HepG2 (cell line): Measurements from ENCODE around the gene CAPS2. TPM values are rescaled to one million over a fixed set of nuclear protein-coding genes. Genes with fewer than 3 reads are reported as not detected.
A peak's percentile ranks its signal among the peaks of the same experiment; 100 is the strongest.

ENCODE experiments used
- ATAC-seq: fragments of 200-7000 bp; cut with Tn5 transposase; 3 replicates; pipeline ENCODE4 v1.9.1; 2020; ENCODE audit warnings: mild to moderate bottlenecking, moderate library complexity
- BruUV-seq: library from RNA; stranded (reverse); fragments of 400-500 nt; replicated peaks from 2 replicates; lab custom pipeline; 2021; lab: Mats Ljungman, UMichigan
- CTCF ChIA-PET: fragments of 300-600 bp; formaldehyde crosslinking; extraction: SDS; loops from one replicate; lab custom pipeline; 2021; ENCODE audit warnings: low total read pairs, inconsistent platforms, low intra/inter-chr PET ratio; lab: Yijun Ruan, JAX
- POLR2A ChIA-PET: fragments of 350-600 bp; sonication (Branson Sonifier 250); formaldehyde crosslinking; loops from one replicate; lab custom pipeline; 2020; ENCODE audit warnings: antibody characterized with exemption, inconsistent platforms; lab: Yijun Ruan, JAX
- DNase-seq: peaks from one replicate; pipeline ENCODE4 v3.0.0-alpha.2; 2015; ENCODE audit warnings: low spot score
- FAIRE-seq: peaks from 3 replicates; lab custom pipeline; 2011; peaks lifted over from hg19 to GRCh38; lab: Jason Lieb, UNC
- H2AFZ ChIP-seq: one replicate; pipeline ENCODE4 v1.6.1; 2011; ENCODE audit warnings: low read length, inconsistent platforms
- H3K27ac ChIP-seq: fragments of 300-600 bp; 3 replicates; pipeline ENCODE4 v1.8.0; 2011; ENCODE audit warnings: mixed run types, mild to moderate bottlenecking, mixed read lengths, low read length, inconsistent platforms; ENCODE audit not compliant: insufficient read depth; ENCODE audit errors: extremely low read length
- H3K27me3 ChIP-seq, 2 experiments: fragments of 200-600 bp in 1 of 2; 2 replicates in 1 of 2; 3 replicates in 1 of 2; pipeline versions ENCODE4 v1.6.0 to v1.8.0; 2011; ENCODE audit warnings: low read length in 2 of 2, mild to moderate bottlenecking in 2 of 2, moderate library complexity in 2 of 2, inconsistent platforms in 1 of 2; ENCODE audit not compliant: insufficient read depth in 2 of 2, control insufficient read depth in 1 of 2
- H3K36me3 ChIP-seq, 2 experiments: fragments of 200-600 bp in 1 of 2; replicated peaks in 1 of 2; 2 replicates in 1 of 2; 3 replicates in 1 of 2; pipeline versions ENCODE4 v1.5.1 to v1.8.0; 2011; ENCODE audit warnings: low read length in 2 of 2, inconsistent platforms in 1 of 2; ENCODE audit not compliant: insufficient read depth in 2 of 2, control insufficient read depth in 1 of 2
- H3K4me1 ChIP-seq: 2 replicates; pipeline ENCODE4 v1.5.1; 2012; ENCODE audit warnings: low read length, inconsistent platforms; ENCODE audit not compliant: insufficient read depth
- H3K4me2 ChIP-seq: 2 replicates; pipeline ENCODE4 v1.6.0; 2011; ENCODE audit warnings: low read depth, low read length, inconsistent platforms
- H3K4me3 ChIP-seq, 3 experiments: fragments of 200-600 bp in 1 of 3; sonication (generic), shearing (Covaris generic) in 1 of 3; replicated peaks in 1 of 3; 2 replicates each; pipeline ENCODE4 v1.5.1; 2011 to 2016; ENCODE audit warnings: low read length in 3 of 3, inconsistent platforms in 2 of 3, low read depth in 2 of 3, mild to moderate bottlenecking in 2 of 3, control low read depth in 1 of 3, mixed read lengths in 1 of 3; ENCODE audit not compliant: insufficient read depth in 1 of 3
- H3K79me2 ChIP-seq: one replicate; pipeline ENCODE4 v1.6.1; 2011; ENCODE audit warnings: low read length, inconsistent platforms; ENCODE audit not compliant: insufficient read depth
- H3K9ac ChIP-seq: 2 replicates; pipeline ENCODE4 v1.6.0; 2011; ENCODE audit warnings: mild to moderate bottlenecking, low read depth, low read length, inconsistent platforms; ENCODE audit not compliant: insufficient read depth
- H3K9me3 ChIP-seq: 2 replicates; pipeline ENCODE4 v1.5.1; 2012; ENCODE audit warnings: mild to moderate bottlenecking, low read length
- H4K20me1 ChIP-seq: 2 replicates; pipeline ENCODE4 v1.6.0; 2011; ENCODE audit warnings: inconsistent platforms, mild to moderate bottlenecking, low read length, moderate library complexity; ENCODE audit not compliant: insufficient read depth
- AHDC1 ChIP-seq: sonication (generic); formaldehyde crosslinking; IDR thresholded peaks from 2 replicates; pipeline ENCODE4 v1.5.1; 2020; ENCODE audit warnings: mild to moderate bottlenecking, missing genetic modification reagents, borderline replicate concordance
- ERF ChIP-seq: IDR thresholded peaks from 2 replicates; pipeline ENCODE4 v1.6.1; 2018; ENCODE audit warnings: missing biosample characterization, missing genetic modification reagents
- MNT ChIP-seq: fragments of 450-650 bp; IDR thresholded peaks from 2 replicates; pipeline ENCODE4 v1.6.1; 2016
- ZFP36L1 ChIP-seq: sonication (generic); formaldehyde crosslinking; IDR thresholded peaks from 2 replicates; pipeline ENCODE4 v1.8.0; 2022; ENCODE audit warnings: mild to moderate bottlenecking, missing genetic modification reagents, moderate library complexity
- ZNF180 ChIP-seq: sonication (generic); formaldehyde crosslinking; IDR thresholded peaks from 2 replicates; pipeline ENCODE4 v1.4.0; 2020; ENCODE audit warnings: low read depth, missing genetic modification reagents, borderline replicate concordance
- WGBS: methylation state at CpG from one replicate; pipeline ENCODE4 v1.1.6; 2017; ENCODE audit warnings: low lambda C conversion rate; 5-methylcytosine and 5-hydroxymethylcytosine counted together
- in situ Hi-C: cut with HindIII; loops from 2 replicates; pipeline ENCODE4 v1.10.0; 2017; ENCODE audit warnings: low pct_unique_long_range_greater_than_20kb; ENCODE audit not compliant: extremely low pct_ligation_motif_present
- intact Hi-C: fragments of 100-400 bp; cut with micrococcal nuclease; formaldehyde crosslinking; loops from one replicate; pipeline ENCODE4 v1.10.0; 2022; ENCODE audit not compliant: unreplicated experiment
- polyA plus RNA-seq, 8 experiments: library from polyadenylated mRNA; depleted of rRNA in 3 of 8; stranded (reverse) in 7 of 8; unstranded in 1 of 8; fragments of >200 nt; fragmentation: Illumina TruSeq in 4 of 8; extraction: Trizol in 4 of 8; gene quantifications; 2 replicates each; pipeline versions ENCODE4 v1.2.1 to v1.2.3, GENCODE V29; 2011 to 2016; ENCODE audit warnings: low read depth in 4 of 8, missing spikeins in 1 of 8, mixed read lengths in 1 of 8; ENCODE audit not compliant: insufficient read depth in 1 of 8
- total RNA-seq, 5 experiments: library from RNA; depleted of rRNA; stranded (reverse); fragments of >200 nt; fragmentation: Illumina TruSeq; extraction: Trizol; gene quantifications; 2 replicates each; pipeline ENCODE4 v1.2.3, GENCODE V29; 2016; ENCODE audit warnings: low read depth in 1 of 5

Gene CAPS2
- total and polyA plus RNA-seq, 2 of the 13 experiments (the other 11 are each of a cell fraction or from before 2014, with no cell fraction given), result 0.11 TPM; not detected in 1

- TF ChIP-seq AHDC1 (CRISPR knock-in tag), result no peak
Observed at GRCh38 chr12:75315518-75315917, 14.6 kb downstream of the CAPS2 start (continued).

GRCh38 chr12:75311369-75311768 is 18.8 kb downstream of the CAPS2 start:
- H2AFZ ChIP-seq, result no peak overlapping the region
- in situ Hi-C loops, result no loop called here
- no peaks in the 10 kb centered on the region for H4K20me1 ChIP-seq
- intact Hi-C loops, result no loop called here
- POLR2A ChIA-PET, result no interaction called here
- WGBS, result 1% methylated on average over 3 of the region's 3 CpGs
- no peak overlapping the region for H3K4me2 ChIP-seq
- H3K79me2 ChIP-seq, result no peaks in the 10 kb centered on the region
- no peaks in the 10 kb centered on the region for H3K27me3 ChIP-seq
- no peaks in the 10 kb centered on the region for H3K36me3 ChIP-seq
- no peak overlapping the region for H3K27ac ChIP-seq
- no peak for DNase-seq
- no TSS peak for BruUV-seq
- no peak for TF ChIP-seq ZNF180
- TF ChIP-seq MNT, result peak; percentile 38
- no peak for TF ChIP-seq ERF (CRISPR knock-in tag)
- no peak for TF ChIP-seq ZFP36L1 (CRISPR knock-in tag)
- TF ChIP-seq, all 625 proteins: peak for 1
- no peaks in the 10 kb centered on the region for H3K4me1 ChIP-seq
- CTCF ChIA-PET, result no interaction called here
- no peak for ATAC-seq
- H3K4me3 ChIP-seq, result no peak overlapping the region
- no peaks in the 10 kb centered on the region for H3K9me3 ChIP-seq
- no peak overlapping the region for H3K9ac ChIP-seq
- no peak for FAIRE-seq
